Astrocyte (in vitro differentiated cells and primary cell): Measurements from ENCODE around the gene SPPL2B. TPM values are rescaled to one million over a fixed set of nuclear protein-coding genes. Genes with fewer than 3 reads are reported as not detected.

Experiments
- DNase-seq: peaks from one replicate; pipeline ENCODE4 v3.0.0-alpha.2; 2010; ENCODE audit warnings: low read depth
- FAIRE-seq: peaks from 2 replicates; lab custom pipeline; 2011; peaks lifted over from hg19 to GRCh38; lab: Jason Lieb, UNC
- H2AFZ ChIP-seq: 2 replicates; pipeline ENCODE4 v1.6.0; 2012; ENCODE audit warnings: low read depth, low read length, inconsistent platforms
- H3K27ac ChIP-seq: 2 replicates; pipeline ENCODE4 v1.5.1; 2011; ENCODE audit warnings: low read depth, low read length, inconsistent platforms
- H3K27me3 ChIP-seq: 2 replicates; pipeline ENCODE4 v1.6.0; 2011; ENCODE audit warnings: low read length, inconsistent platforms; ENCODE audit not compliant: insufficient read depth
- H3K36me3 ChIP-seq: 2 replicates; pipeline ENCODE4 v1.5.1; 2011; ENCODE audit warnings: low read length, inconsistent platforms; ENCODE audit not compliant: insufficient read depth
- H3K4me1 ChIP-seq: 2 replicates; pipeline ENCODE4 v1.5.1; 2011; ENCODE audit warnings: low read length, inconsistent platforms; ENCODE audit not compliant: insufficient read depth
- H3K4me2 ChIP-seq: 2 replicates; pipeline ENCODE4 v1.6.0; 2012; ENCODE audit warnings: low read length, inconsistent platforms
- H3K4me3 ChIP-seq: 2 replicates; pipeline ENCODE4 v1.5.1; 2011; ENCODE audit warnings: low read depth, mild to moderate bottlenecking, low read length, inconsistent platforms; ENCODE audit not compliant: insufficient read depth
- H3K79me2 ChIP-seq: 2 replicates; pipeline ENCODE4 v1.6.0; 2012; ENCODE audit warnings: mild to moderate bottlenecking, low read length, inconsistent platforms; ENCODE audit not compliant: insufficient read depth
- H3K9ac ChIP-seq: 2 replicates; pipeline ENCODE4 v1.6.0; 2012; ENCODE audit warnings: mild to moderate bottlenecking, low read length, inconsistent platforms
- H3K9me3 ChIP-seq: 2 replicates; pipeline ENCODE4 v1.5.1; 2012; ENCODE audit warnings: low read depth, mild to moderate bottlenecking, low read length, inconsistent platforms; ENCODE audit not compliant: insufficient read depth
- H4K20me1 ChIP-seq: 2 replicates; pipeline ENCODE4 v1.6.0; 2012; ENCODE audit warnings: low read length, inconsistent platforms; ENCODE audit not compliant: insufficient read depth
- H3K27ac Mint-ChIP-seq: one replicate; pipeline ENCODE4 v1.8.0; 2021; ENCODE audit warnings: mild to moderate bottlenecking, mixed read lengths; ENCODE audit not compliant: unreplicated experiment
- H3K27me3 Mint-ChIP-seq: one replicate; pipeline ENCODE4 v1.8.0; 2021; ENCODE audit warnings: low read depth, mixed read lengths; ENCODE audit not compliant: unreplicated experiment
- H3K36me3 Mint-ChIP-seq: one replicate; pipeline ENCODE4 v1.8.0; 2021; ENCODE audit warnings: low read depth, mixed read lengths; ENCODE audit not compliant: unreplicated experiment
- H3K4me1 Mint-ChIP-seq: one replicate; pipeline ENCODE4 v1.8.0; 2021; ENCODE audit warnings: low read depth, mixed read lengths; ENCODE audit not compliant: unreplicated experiment
- H3K4me3 Mint-ChIP-seq: one replicate; pipeline ENCODE4 v1.8.0; 2021; ENCODE audit warnings: mild to moderate bottlenecking, moderate library complexity, mixed read lengths; ENCODE audit not compliant: unreplicated experiment
- H3K9me3 Mint-ChIP-seq: one replicate; pipeline ENCODE4 v1.8.0; 2021; ENCODE audit warnings: mild to moderate bottlenecking, mixed read lengths; ENCODE audit not compliant: unreplicated experiment
- EZH2 ChIP-seq: IDR thresholded peaks from 2 replicates; pipeline ENCODE4 v1.6.1; 2012; ENCODE audit warnings: mild to moderate bottlenecking, low read length, inconsistent platforms; ENCODE audit not compliant: insufficient read depth
- total RNA-seq: library from RNA; stranded (reverse); gene quantifications from 2 replicates; pipeline ENCODE4 v1.2.1, GENCODE V29; 2021
- TF ChIP-seq, protein P1 (sequence below): IDR thresholded peaks from 2 replicates; pipeline ENCODE4 v1.5.1; 2011; ENCODE audit warnings: low read depth, mild to moderate bottlenecking, inconsistent platforms, low read length, moderate library complexity; ENCODE audit not compliant: insufficient read depth

SPPL2B gene
- total RNA-seq, 1 donor from 2014 or later: 55.4 TPM

- Histone ChIP-seq H2AFZ (no peak overlapping the region), H3K4me2 (no peak overlapping the region), H3K4me3 (no peak overlapping the region), H3K36me3 (no peaks in the 10 kb centered on the region), H3K4me1 (peaks cover 6% of the 10 kb centered on the region), H4K20me1 (no peaks in the 10 kb centered on the region), H3K9ac (no peak overlapping the region), H3K27me3 (no peaks in the 10 kb centered on the region), H3K79me2 (no peaks in the 10 kb centered on the region), H3K27ac (no peak overlapping the region), H3K9me3 (peaks cover 1% of the 10 kb centered on the region)
- Mint-ChIP-seq H3K4me1 (no peaks in the 10 kb centered on the region), H3K27me3 (peaks cover 12% of the 10 kb centered on the region), H3K27ac (no peak overlapping the region), H3K36me3 (peaks cover 2% of the 10 kb centered on the region), H3K9me3 (peaks cover 12% of the 10 kb centered on the region), H3K4me3 (no peak overlapping the region)
- FAIRE-seq (peak; percentile 65), DNase-seq (no peak)
- TF ChIP-seq EZH2: no peak
- TF ChIP-seq, protein P1, sequence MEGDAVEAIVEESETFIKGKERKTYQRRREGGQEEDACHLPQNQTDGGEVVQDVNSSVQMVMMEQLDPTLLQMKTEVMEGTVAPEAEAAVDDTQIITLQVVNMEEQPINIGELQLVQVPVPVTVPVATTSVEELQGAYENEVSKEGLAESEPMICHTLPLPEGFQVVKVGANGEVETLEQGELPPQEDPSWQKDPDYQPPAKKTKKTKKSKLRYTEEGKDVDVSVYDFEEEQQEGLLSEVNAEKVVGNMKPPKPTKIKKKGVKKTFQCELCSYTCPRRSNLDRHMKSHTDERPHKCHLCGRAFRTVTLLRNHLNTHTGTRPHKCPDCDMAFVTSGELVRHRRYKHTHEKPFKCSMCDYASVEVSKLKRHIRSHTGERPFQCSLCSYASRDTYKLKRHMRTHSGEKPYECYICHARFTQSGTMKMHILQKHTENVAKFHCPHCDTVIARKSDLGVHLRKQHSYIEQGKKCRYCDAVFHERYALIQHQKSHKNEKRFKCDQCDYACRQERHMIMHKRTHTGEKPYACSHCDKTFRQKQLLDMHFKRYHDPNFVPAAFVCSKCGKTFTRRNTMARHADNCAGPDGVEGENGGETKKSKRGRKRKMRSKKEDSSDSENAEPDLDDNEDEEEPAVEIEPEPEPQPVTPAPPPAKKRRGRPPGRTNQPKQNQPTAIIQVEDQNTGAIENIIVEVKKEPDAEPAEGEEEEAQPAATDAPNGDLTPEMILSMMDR: no peak
Measured at GRCh38 chr19:2375353-2376121, 47.1 kb downstream of the SPPL2B start.

- H3K27ac Mint-ChIP-seq: no peak overlapping the region
- peaks cover 18% of the 10 kb centered on the region for H3K27me3 Mint-ChIP-seq
- no peak overlapping the region for H2AFZ ChIP-seq
- no peak overlapping the region for H3K9ac ChIP-seq
- H3K9me3 Mint-ChIP-seq: peaks cover 18% of the 10 kb centered on the region
- no peaks in the 10 kb centered on the region for H3K27me3 ChIP-seq
- peaks cover 3% of the 10 kb centered on the region for H3K36me3 Mint-ChIP-seq
- no peak for DNase-seq
- H4K20me1 ChIP-seq: no peaks in the 10 kb centered on the region
- H3K36me3 ChIP-seq: no peaks in the 10 kb centered on the region
- H3K4me1 ChIP-seq: no peaks in the 10 kb centered on the region
- TF ChIP-seq EZH2: no peak
- TF ChIP-seq, protein P1: no peak
- H3K9me3 ChIP-seq: peaks cover 5% of the 10 kb centered on the region
- no peak overlapping the region for H3K4me2 ChIP-seq
- no peak for FAIRE-seq
- no peaks in the 10 kb centered on the region for H3K4me1 Mint-ChIP-seq
- no peak overlapping the region for H3K27ac ChIP-seq
- H3K79me2 ChIP-seq: no peaks in the 10 kb centered on the region
- H3K4me3 ChIP-seq: no peak overlapping the region
- no peak overlapping the region for H3K4me3 Mint-ChIP-seq
Measured at GRCh38 chr19:2376784-2377519, 48.5 kb downstream of the SPPL2B start.
